Sigmoid colon (tissue), 7 donors: ENCODE data around the gene BRSK2. TPM values are rescaled to one million over a fixed set of nuclear protein-coding genes. Genes with fewer than 3 reads are reported as not detected.

ENCODE experiments used
- DNase-seq: peaks from one replicate; pipeline ENCODE4 v3.0.0-alpha.2; 2019
- H3K27ac ChIP-seq, 4 donors: fragments of 200-600 bp; sonication (generic); one replicate each; pipeline ENCODE4 v1.5.1; 2016 to 2019; ENCODE audit warnings: mild to moderate bottlenecking in 1 of 4
- H3K27me3 ChIP-seq, 3 donors: fragments of 200-600 bp; sonication (generic); one replicate each; pipeline ENCODE4 v1.5.1; 2019; ENCODE audit warnings: mild to moderate bottlenecking in 1 of 3
- H3K36me3 ChIP-seq, 4 donors: fragments of 200-600 bp; sonication (generic); one replicate each; pipeline ENCODE4 v1.5.1; 2016 to 2019
- H3K4me1 ChIP-seq, 4 donors: fragments of 200-600 bp; sonication (generic); one replicate each; pipeline ENCODE4 v1.5.1; 2017 to 2019
- H3K4me3 ChIP-seq, 4 donors: fragments of 200-600 bp; sonication (generic); one replicate each; pipeline ENCODE4 v1.5.1; 2017 to 2019; ENCODE audit warnings: mild to moderate bottlenecking in 2 of 4, moderate library complexity in 1 of 4
- H3K9me3 ChIP-seq, 4 donors: fragments of 200-600 bp in 3 of 4; sonication (generic) in 3 of 4; one replicate each; pipeline versions ENCODE4 v1.5.1 to v1.6.1; 2013 to 2019
- EP300 ChIP-seq, 4 donors: sonication (generic); formaldehyde crosslinking; IDR thresholded peaks; one replicate each; pipeline ENCODE4 v1.6.1; 2017; ENCODE audit warnings: antibody characterized with exemption in 4 of 4
- POLR2A ChIP-seq, 2 donors: fragments of 450-650 bp; IDR thresholded peaks; one replicate each; pipeline ENCODE4 v1.6.1; 2016; ENCODE audit warnings: antibody characterized with exemption in 2 of 2, mild to moderate bottlenecking in 2 of 2, moderate library complexity in 2 of 2
- POLR2AphosphoS5 ChIP-seq, 4 donors: sonication (generic); formaldehyde crosslinking; IDR thresholded peaks; one replicate each; pipeline ENCODE4 v1.6.1; 2017; ENCODE audit warnings: antibody characterized with exemption in 4 of 4
- WGBS, 2 donors: extraction: QIAGEN DNeasy Blood & Tissue Kit; methylation state at CpG; one replicate each; pipeline ENCODE4 v1.1.7; 2013; 5-methylcytosine and 5-hydroxymethylcytosine counted together
- intact Hi-C: fragments of 100-400 bp; cut with DNase I; formaldehyde crosslinking; loops from one replicate; pipeline ENCODE4 v1.15.1; 2023
- polyA plus RNA-seq, 3 donors: library from polyadenylated mRNA; stranded (reverse); fragments of 200-250 nt; gene quantifications; one replicate each; pipeline ENCODE4 v1.2.3, GENCODE V29; 2013
- total RNA-seq, 4 donors: library from RNA; depleted of rRNA; stranded (reverse); fragments of >200 nt; gene quantifications; one replicate each; pipeline ENCODE4 v1.1.0, GENCODE V29; 2016
- TF ChIP-seq, protein P1 (sequence below), 4 experiments: fragments of 450-650 bp in 3 of 4; fragments of 200-600 bp in 1 of 4; IDR thresholded peaks; one replicate each; pipeline ENCODE4 v1.5.1; 2016 to 2019; ENCODE audit warnings: antibody characterized with exemption in 4 of 4, mild to moderate bottlenecking in 3 of 4, moderate library complexity in 2 of 4
- donor health status: healthy with polysubstance abuse.
- donor health status: Bipolar disorder and iron deficiency.
- donor health status: healthy.

Gene BRSK2
- total and polyA plus RNA-seq, 7 donors = 1.7 to 3.2 (median 1.9) TPM; not detected in 2

DNA sequence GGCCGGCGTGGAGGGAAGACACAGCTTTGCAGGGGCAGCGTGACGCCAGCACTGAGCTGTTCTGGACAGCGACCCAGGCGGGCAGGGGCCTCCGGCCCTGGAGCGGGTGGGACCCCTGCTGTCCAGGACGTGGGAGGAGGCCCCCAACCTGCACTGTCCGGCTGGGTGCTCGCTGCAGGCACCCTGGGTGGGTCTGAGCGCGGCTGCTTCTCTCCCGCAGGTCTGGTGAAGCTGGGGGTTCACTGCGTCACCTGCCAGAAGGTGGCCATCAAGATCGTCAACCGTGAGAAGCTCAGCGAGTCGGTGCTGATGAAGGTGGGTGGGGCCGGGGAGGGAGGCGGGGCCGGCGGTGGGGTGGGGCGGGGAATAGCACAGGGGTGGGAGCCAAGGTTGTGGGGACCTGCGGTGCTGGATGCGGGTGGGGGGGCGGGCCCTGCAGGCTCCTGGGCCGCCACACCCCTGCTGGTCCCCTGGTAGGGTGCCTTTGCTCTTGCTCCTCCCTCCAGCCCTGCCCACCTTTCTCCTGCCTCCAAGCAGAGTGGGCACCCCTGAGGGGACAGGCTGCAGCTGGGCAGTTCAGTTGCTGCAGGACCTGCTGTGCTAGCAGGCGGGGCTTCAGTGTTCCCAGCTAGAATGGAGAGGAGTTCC is 46.2 kb downstream of the BRSK2 start:
- peaks cover 0 to 7% (median 3%) of the 10 kb centered on the region in 4 donors for H3K4me1 ChIP-seq
- intact Hi-C loops = no loop called here
- no peaks in the 10 kb centered on the region for H3K36me3 ChIP-seq
- WGBS, 2 donors = 6 to 7% methylated on average over 29 of the region's 29 CpGs
- no peak for DNase-seq
- no peak overlapping the region for H3K4me3 ChIP-seq
- no peak overlapping the region for H3K27ac ChIP-seq
- TF ChIP-seq, protein P1, sequence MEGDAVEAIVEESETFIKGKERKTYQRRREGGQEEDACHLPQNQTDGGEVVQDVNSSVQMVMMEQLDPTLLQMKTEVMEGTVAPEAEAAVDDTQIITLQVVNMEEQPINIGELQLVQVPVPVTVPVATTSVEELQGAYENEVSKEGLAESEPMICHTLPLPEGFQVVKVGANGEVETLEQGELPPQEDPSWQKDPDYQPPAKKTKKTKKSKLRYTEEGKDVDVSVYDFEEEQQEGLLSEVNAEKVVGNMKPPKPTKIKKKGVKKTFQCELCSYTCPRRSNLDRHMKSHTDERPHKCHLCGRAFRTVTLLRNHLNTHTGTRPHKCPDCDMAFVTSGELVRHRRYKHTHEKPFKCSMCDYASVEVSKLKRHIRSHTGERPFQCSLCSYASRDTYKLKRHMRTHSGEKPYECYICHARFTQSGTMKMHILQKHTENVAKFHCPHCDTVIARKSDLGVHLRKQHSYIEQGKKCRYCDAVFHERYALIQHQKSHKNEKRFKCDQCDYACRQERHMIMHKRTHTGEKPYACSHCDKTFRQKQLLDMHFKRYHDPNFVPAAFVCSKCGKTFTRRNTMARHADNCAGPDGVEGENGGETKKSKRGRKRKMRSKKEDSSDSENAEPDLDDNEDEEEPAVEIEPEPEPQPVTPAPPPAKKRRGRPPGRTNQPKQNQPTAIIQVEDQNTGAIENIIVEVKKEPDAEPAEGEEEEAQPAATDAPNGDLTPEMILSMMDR (IDR thresholded peaks at IDR 0.05) = no peak
- TF ChIP-seq EP300 (IDR thresholded peaks at IDR 0.05) = no peak
- TF ChIP-seq POLR2AphosphoS5 (IDR thresholded peaks at IDR 0.05) = no peak
- no peak for TF ChIP-seq POLR2A (IDR thresholded peaks at IDR 0.05)
- H3K9me3 ChIP-seq = no peaks in the 10 kb centered on the region
- peaks cover 4 to 75% (median 37%) of the 10 kb centered on the region in 3 donors for H3K27me3 ChIP-seq

DNA sequence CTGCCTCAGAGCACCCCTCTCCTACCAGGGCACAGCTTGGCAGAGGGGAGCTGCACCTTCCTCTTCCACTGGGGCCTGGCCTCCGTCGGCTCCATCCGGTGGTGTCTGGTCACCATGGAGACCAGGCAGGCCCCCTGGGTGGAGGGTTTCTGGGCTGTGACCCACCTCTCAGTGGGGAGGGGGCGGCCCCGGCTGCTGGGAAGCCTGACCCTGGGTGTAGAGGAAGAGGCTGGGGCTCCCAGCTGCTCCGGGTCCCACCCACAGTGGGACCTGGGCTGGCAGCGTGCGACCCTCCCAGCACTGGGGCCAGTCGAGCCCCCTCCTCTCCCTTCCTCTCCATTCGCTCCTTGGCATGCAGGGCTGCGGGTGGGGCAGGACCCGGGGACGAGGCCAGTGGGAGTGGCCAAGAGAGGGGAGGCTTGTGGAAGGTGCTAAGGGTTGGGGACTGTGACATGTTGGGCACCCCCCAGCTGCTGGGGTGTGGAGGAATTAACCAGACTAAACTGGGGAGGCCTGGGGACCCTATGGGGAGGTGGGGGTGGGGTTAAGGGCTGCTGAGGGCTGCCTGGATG is 46.8 kb downstream of the BRSK2 start:
- peaks cover 0 to 7% (median 3%) of the 10 kb centered on the region in 4 donors for H3K4me1 ChIP-seq
- intact Hi-C loops = no loop called here
- WGBS, 2 donors = 6 to 10% methylated on average over 13 of the region's 13 CpGs
- no peak overlapping the region for H3K4me3 ChIP-seq
- H3K27me3 ChIP-seq = peaks cover 4 to 75% (median 37%) of the 10 kb centered on the region in 3 donors
- H3K36me3 ChIP-seq = no peaks in the 10 kb centered on the region
- H3K27ac ChIP-seq = no peak overlapping the region
- TF ChIP-seq POLR2A (IDR thresholded peaks at IDR 0.05) = no peak
- TF ChIP-seq, protein P1 (IDR thresholded peaks at IDR 0.05) = no peak
- TF ChIP-seq POLR2AphosphoS5 (IDR thresholded peaks at IDR 0.05) = no peak
- TF ChIP-seq EP300 (IDR thresholded peaks at IDR 0.05) = no peak
- no peak for DNase-seq
- no peaks in the 10 kb centered on the region for H3K9me3 ChIP-seq

DNA sequence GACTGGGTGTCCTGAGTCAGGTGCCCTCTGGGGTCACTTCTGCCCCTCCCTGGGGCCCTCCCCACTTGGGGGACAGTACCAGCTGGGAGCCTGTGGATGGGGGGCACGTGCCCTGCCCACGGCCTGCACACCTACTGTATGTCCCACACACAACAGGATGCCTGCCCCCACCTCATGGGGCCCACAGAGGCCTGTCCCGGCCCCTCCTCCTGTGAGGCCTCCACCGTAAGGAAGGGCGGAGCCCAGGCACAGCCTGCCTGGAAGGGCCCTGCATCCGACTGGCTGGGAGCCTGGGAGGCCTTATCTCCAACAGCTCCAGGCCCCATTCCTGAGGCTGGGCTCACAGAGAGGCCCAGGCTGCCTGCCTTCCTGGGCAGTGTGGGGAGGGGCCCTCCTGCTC is 47.8 kb downstream of the BRSK2 start:
- Histone ChIP-seq H3K4me1 (peaks cover 0 to 7% (median 3%) of the 10 kb centered on the region in 4 donors), H3K27ac (no peak overlapping the region), H3K36me3 (no peaks in the 10 kb centered on the region), H3K4me3 (no peak overlapping the region), H3K27me3 (peaks cover 4 to 82% (median 37%) of the 10 kb centered on the region in 3 donors), H3K9me3 (no peaks in the 10 kb centered on the region)
- WGBS, 2 donors = 20 to 48% methylated on average over 6 of the region's 6 CpGs
- intact Hi-C loops = no loop called here
- TF ChIP-seq POLR2A (IDR thresholded peaks at IDR 0.05) (no peak), EP300 (IDR thresholded peaks at IDR 0.05) (no peak), POLR2AphosphoS5 (IDR thresholded peaks at IDR 0.05) (no peak)
- TF ChIP-seq, protein P1 (IDR thresholded peaks at IDR 0.05) = no peak
- DNase-seq = no peak

DNA sequence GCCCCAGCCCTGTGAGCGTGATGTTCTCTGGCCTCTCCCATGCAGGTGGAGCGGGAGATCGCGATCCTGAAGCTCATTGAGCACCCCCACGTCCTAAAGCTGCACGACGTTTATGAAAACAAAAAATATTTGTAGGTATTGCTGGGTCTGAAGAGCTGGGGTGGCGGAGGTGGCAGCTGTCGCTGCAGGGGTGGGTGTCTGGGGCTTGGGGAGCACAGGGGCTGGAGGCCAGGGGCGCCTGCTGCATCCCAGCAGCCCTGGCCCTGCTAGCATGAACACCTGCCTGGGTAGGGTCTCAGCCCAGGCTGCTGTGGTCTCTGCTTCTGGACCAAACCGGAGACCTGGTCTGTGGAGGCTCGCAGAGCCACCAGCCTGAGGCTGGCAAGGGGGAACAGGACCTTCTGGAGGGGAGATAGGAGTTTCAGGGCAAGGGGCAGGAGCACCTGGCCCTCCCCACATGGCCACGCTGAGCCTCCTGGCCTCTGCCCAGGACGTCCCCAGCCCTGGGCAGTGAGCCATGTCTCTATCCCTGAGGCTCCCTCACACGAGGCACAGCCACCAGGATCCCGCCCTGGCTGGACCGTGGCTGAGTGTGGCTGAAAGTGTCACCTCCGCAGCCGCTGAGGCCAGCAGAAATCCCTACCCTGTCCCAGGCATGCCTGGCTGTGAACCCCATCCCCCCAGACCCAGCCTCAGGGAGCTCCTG is 48.7 kb downstream of the BRSK2 start:
- TF ChIP-seq, protein P1 (IDR thresholded peaks at IDR 0.05) = no peak
- TF ChIP-seq POLR2AphosphoS5 (IDR thresholded peaks at IDR 0.05) (no peak), EP300 (IDR thresholded peaks at IDR 0.05) (no peak), POLR2A (IDR thresholded peaks at IDR 0.05) (no peak)
- Histone ChIP-seq H3K4me3 (no peak overlapping the region), H3K4me1 (peaks cover 0 to 7% (median 3%) of the 10 kb centered on the region in 4 donors), H3K36me3 (no peaks in the 10 kb centered on the region), H3K27ac (no peak overlapping the region), H3K27me3 (peaks cover 4 to 85% (median 37%) of the 10 kb centered on the region in 3 donors), H3K9me3 (no peaks in the 10 kb centered on the region)
- intact Hi-C loops = no loop called here
- DNase-seq = no peak
- 62 to 78% methylated on average over 19 of the region's 19 CpGs for WGBS, 2 donors
